Measurements from ENCODE around the gene AGRN. TPM values are rescaled to one million over a fixed set of nuclear protein-coding genes. Genes with fewer than 3 reads are reported as not detected.

AGRN gene
- 64.9 TPM for polyA plus RNA-seq (2013, experiment 1 of 2)
- polyA plus RNA-seq (2013, experiment 2 of 2): 62.3 TPM

GRCh38 chr1:1020000-1020404 is at the start of gene AGRN:
TSS of gene AGRN (plus strand) at chr1:1020120. CDS start at chr1:1020173, 53 bp downstream.
- Histone ChIP-seq H3K9ac (ENCODE audit: low read length) (no peak within 1 kb of the TSS), H3K36me3 (ENCODE audit: control insufficient read depth in 1 of 2, insufficient read depth in 2 of 2, low read depth in 1 of 2, low read length in 2 of 2) (peaks cover 0 to 35% of the 10 kb centered on the region in 2 experiments), H2BK120ac (ENCODE audit: low read depth, low read length) (peak within 1 kb of the TSS; percentile 96), H3K27me3 (ENCODE audit: control insufficient read depth in 1 of 2, insufficient read depth in 1 of 2, low read length in 2 of 2) (peaks cover 0 to 23% of the 10 kb centered on the region in 2 experiments), H2AK5ac (ENCODE audit: low read length, severe bottlenecking) (no peak within 1 kb of the TSS), H3K79me1 (replicated peaks; ENCODE audit: low read length, poor library complexity, severe bottlenecking) (peaks cover 12% of the 10 kb centered on the region), H3K27ac (ENCODE audit: low read length, poor library complexity, severe bottlenecking) (peak within 1 kb of the TSS; percentile 98), H3K18ac (ENCODE audit: low read depth in 1 of 2, low read length in 2 of 2) (peak within 1 kb of the TSS; percentile 78 to 98), H4K8ac (ENCODE audit: low read length) (peak within 1 kb of the TSS; percentile 79), H3K4me1 (ENCODE audit: control insufficient read depth, insufficient read depth, low read depth, low read length) (peaks cover 45% of the 10 kb centered on the region), H3K4me3 (ENCODE audit: insufficient read depth in 1 of 2, low read depth in 1 of 2, low read length in 2 of 2) (peak within 1 kb of the TSS; percentile 66 to 97), H3K4me2 (ENCODE audit: low read length, poor library complexity, severe bottlenecking) (peak within 1 kb of the TSS; percentile 96), H3K9me3 (ENCODE audit: control insufficient read depth, low read length) (no peaks in the 10 kb centered on the region), H3K23ac (ENCODE audit: low read length in 2 of 2) (peak within 1 kb of the TSS in 1 of 2 experiments; percentile 86), H2AFZ (ENCODE audit: low read depth, low read length) (peak within 1 kb of the TSS; percentile 95), H3K4ac (ENCODE audit: low read depth in 1 of 2, low read length in 2 of 2) (peak within 1 kb of the TSS; percentile 35 to 88), H2BK12ac (ENCODE audit: low read length in 2 of 2) (peak within 1 kb of the TSS in 1 of 2 experiments; percentile 83), H3K14ac (ENCODE audit: low read length in 2 of 2) (peak within 1 kb of the TSS in 1 of 2 experiments; percentile 97), H2BK5ac (ENCODE audit: low read depth, low read length, poor library complexity, severe bottlenecking) (peak within 1 kb of the TSS; percentile 96), H2BK15ac (ENCODE audit: low read depth, poor library complexity, severe bottlenecking) (peak within 1 kb of the TSS; percentile 64), H4K91ac (ENCODE audit: low read length) (peak within 1 kb of the TSS; percentile 97)
- WGBS: 0% methylated on average over 6 of the region's 58 CpGs
- DNase-seq: peak; percentile 27

DNA sequence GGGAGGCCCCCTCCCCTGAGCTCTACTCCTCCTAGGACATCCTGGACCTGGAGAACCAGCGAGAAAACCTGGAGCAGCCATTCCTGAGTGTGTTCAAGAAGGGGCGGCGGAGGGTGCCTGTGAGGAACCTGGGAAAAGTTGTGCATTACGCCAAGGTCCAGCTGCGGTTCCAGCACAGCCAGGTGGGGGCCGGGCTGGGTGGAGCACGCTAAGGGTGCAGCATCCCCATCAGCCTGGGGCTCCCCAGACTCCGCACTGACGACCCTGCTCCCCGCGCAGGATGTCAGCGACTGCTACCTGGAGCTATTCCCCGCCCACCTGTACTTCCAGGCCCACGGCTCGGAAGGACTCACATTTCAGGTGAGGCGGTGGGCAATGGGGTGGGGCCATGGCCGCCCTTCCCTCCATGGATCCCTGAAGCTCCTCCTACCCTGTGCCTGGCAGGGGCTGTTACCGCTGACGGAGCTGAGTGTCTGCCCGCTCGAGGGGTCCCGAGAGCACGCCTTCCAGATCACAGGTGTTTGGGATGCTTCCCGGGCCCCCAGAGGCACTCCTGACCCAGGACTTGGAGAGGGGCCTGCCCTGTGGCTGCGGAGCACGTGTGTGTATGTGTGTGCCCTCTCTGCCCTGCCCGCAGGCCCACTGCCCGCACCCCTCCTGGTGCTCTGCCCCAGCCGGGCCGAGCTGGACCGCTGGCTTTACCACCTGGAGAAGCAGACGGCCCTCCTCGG is 49.5 kb upstream of the AGRN start:
- 49% methylated on average over 33 of the region's 33 CpGs for WGBS

DNA sequence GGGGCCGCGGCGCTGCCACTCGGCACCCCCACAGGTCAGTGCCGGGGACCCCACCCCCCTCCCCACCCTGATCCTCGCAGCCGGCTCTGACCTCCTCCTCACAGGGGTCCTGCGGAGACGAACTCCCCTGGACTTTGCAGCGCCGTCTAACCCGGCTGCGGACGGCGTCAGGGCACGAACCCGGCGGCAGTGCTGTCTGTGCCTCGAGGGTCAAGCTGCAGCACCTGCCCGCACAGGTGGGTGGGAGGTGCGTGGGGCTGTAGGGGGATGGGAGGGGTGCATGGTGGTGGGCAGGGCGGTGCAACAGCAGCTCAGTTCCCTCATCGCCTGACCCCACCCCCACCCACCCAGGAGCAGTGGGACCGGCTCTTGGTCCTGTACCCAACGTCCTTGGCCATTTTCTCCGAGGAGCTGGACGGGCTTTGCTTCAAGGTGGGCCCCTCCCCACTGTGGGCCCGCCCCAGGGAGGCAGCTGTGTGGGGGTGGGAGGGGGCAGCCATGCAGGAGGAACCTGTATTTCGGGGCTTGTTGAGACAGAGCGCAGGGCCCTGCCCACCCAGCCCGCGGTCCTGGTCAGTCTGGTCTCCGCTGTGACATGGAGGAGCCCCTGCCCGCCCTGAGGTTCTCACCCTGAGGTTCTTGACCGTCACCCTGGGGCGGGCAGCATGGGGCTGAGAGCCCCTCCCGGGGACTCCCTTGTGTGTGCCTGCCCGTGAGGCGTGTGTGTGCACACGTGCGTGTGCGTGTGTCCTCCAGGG is 48.8 kb upstream of the AGRN start:
- Histone ChIP-seq H3K14ac (ENCODE audit: low read length in 2 of 2) (no peak overlapping the region), H3K4me2 (ENCODE audit: low read length, poor library complexity, severe bottlenecking) (no peak overlapping the region), H2BK120ac (ENCODE audit: low read depth, low read length) (no peak overlapping the region), H2AK5ac (ENCODE audit: low read length, severe bottlenecking) (no peak overlapping the region), H3K4me1 (ENCODE audit: control insufficient read depth, insufficient read depth, low read depth, low read length) (peaks cover 18% of the 10 kb centered on the region), H3K36me3 (ENCODE audit: control insufficient read depth in 1 of 2, insufficient read depth in 2 of 2, low read depth in 1 of 2, low read length in 2 of 2) (peaks cover 0 to 9% of the 10 kb centered on the region in 2 experiments), H2BK5ac (ENCODE audit: low read depth, low read length, poor library complexity, severe bottlenecking) (no peak overlapping the region), H3K23ac (ENCODE audit: low read length in 2 of 2) (no peak overlapping the region), H3K18ac (ENCODE audit: low read depth in 1 of 2, low read length in 2 of 2) (no peak overlapping the region), H3K27me3 (ENCODE audit: control insufficient read depth in 1 of 2, insufficient read depth in 1 of 2, low read length in 2 of 2) (peaks cover 0 to 83% of the 10 kb centered on the region in 2 experiments), H3K9ac (ENCODE audit: low read length) (no peak overlapping the region), H3K79me1 (replicated peaks; ENCODE audit: low read length, poor library complexity, severe bottlenecking) (no peaks in the 10 kb centered on the region), H2BK15ac (ENCODE audit: low read depth, poor library complexity, severe bottlenecking) (no peak overlapping the region), H2BK12ac (ENCODE audit: low read length in 2 of 2) (no peak overlapping the region), H3K4ac (ENCODE audit: low read depth in 1 of 2, low read length in 2 of 2) (no peak overlapping the region), H2AFZ (ENCODE audit: low read depth, low read length) (no peak overlapping the region), H3K27ac (ENCODE audit: low read length, poor library complexity, severe bottlenecking) (no peak overlapping the region), H3K9me3 (ENCODE audit: control insufficient read depth, low read length) (no peaks in the 10 kb centered on the region), H3K4me3 (ENCODE audit: insufficient read depth in 1 of 2, low read depth in 1 of 2, low read length in 2 of 2) (no peak overlapping the region), H4K8ac (ENCODE audit: low read length) (no peak overlapping the region), H4K91ac (ENCODE audit: low read length) (no peak overlapping the region)
- WGBS: 84% methylated on average over 30 of the region's 42 CpGs
- no peak for DNase-seq

More for the DNA sequence above, 49.5 kb upstream of the AGRN start:
- Histone ChIP-seq H4K8ac (ENCODE audit: low read length) (no peak overlapping the region), H2BK120ac (ENCODE audit: low read depth, low read length) (no peak overlapping the region), H3K18ac (ENCODE audit: low read depth in 1 of 2, low read length in 2 of 2) (no peak overlapping the region), H3K4me1 (ENCODE audit: control insufficient read depth, insufficient read depth, low read depth, low read length) (peaks cover 19% of the 10 kb centered on the region), H4K91ac (ENCODE audit: low read length) (no peak overlapping the region), H3K79me1 (replicated peaks; ENCODE audit: low read length, poor library complexity, severe bottlenecking) (no peaks in the 10 kb centered on the region), H3K9ac (ENCODE audit: low read length) (no peak overlapping the region), H3K4me2 (ENCODE audit: low read length, poor library complexity, severe bottlenecking) (no peak overlapping the region), H2BK15ac (ENCODE audit: low read depth, poor library complexity, severe bottlenecking) (no peak overlapping the region), H2AFZ (ENCODE audit: low read depth, low read length) (no peak overlapping the region), H3K4me3 (ENCODE audit: insufficient read depth in 1 of 2, low read depth in 1 of 2, low read length in 2 of 2) (no peak overlapping the region), H3K4ac (ENCODE audit: low read depth in 1 of 2, low read length in 2 of 2) (no peak overlapping the region), H3K36me3 (ENCODE audit: control insufficient read depth in 1 of 2, insufficient read depth in 2 of 2, low read depth in 1 of 2, low read length in 2 of 2) (peaks cover 0 to 13% of the 10 kb centered on the region in 2 experiments), H3K23ac (ENCODE audit: low read length in 2 of 2) (no peak overlapping the region), H3K14ac (ENCODE audit: low read length in 2 of 2) (no peak overlapping the region), H2BK5ac (ENCODE audit: low read depth, low read length, poor library complexity, severe bottlenecking) (no peak overlapping the region), H3K27me3 (ENCODE audit: control insufficient read depth in 1 of 2, insufficient read depth in 1 of 2, low read length in 2 of 2) (peaks cover 0 to 75% of the 10 kb centered on the region in 2 experiments), H2BK12ac (ENCODE audit: low read length in 2 of 2) (no peak overlapping the region), H2AK5ac (ENCODE audit: low read length, severe bottlenecking) (no peak overlapping the region), H3K9me3 (ENCODE audit: control insufficient read depth, low read length) (no peaks in the 10 kb centered on the region), H3K27ac (ENCODE audit: low read length, poor library complexity, severe bottlenecking) (no peak overlapping the region)
- no peak for DNase-seq
